Erythroblast (primary cell): ENCODE measurements around the gene YIPF1.

Experiments used
- GATA1 ChIP-seq: IDR thresholded peaks from 2 replicates; pipeline ENCODE4 v1.6.1; 2011; ENCODE audit warnings: low read depth, mild to moderate bottlenecking, control low read depth, low read length, moderate library complexity
- POLR2A ChIP-seq: IDR thresholded peaks from 2 replicates; pipeline ENCODE4 v1.6.1; 2011; ENCODE audit warnings: mild to moderate bottlenecking, low read length

GRCh38 chr1:53892911-53893310 is 3.3 kb upstream of the YIPF1 start:
- TF ChIP-seq POLR2A: no peak
- TF ChIP-seq GATA1: no peak
